HG03159 (cell line): ENCODE measurements around the gene TEDC1.

ENCODE experiments used
- ATAC-seq: cut with Tn5 transposase; IDR thresholded peaks from one replicate; pipeline ENCODE4 v1.9.1; 2021; ENCODE audit warnings: mild to moderate bottlenecking, moderate library complexity; ENCODE audit not compliant: unreplicated experiment

Gene TEDC1

GRCh38 chr14:105484069-105484996 is 6.7 kb upstream of the TEDC1 start:
- no peak for ATAC-seq

DNA sequence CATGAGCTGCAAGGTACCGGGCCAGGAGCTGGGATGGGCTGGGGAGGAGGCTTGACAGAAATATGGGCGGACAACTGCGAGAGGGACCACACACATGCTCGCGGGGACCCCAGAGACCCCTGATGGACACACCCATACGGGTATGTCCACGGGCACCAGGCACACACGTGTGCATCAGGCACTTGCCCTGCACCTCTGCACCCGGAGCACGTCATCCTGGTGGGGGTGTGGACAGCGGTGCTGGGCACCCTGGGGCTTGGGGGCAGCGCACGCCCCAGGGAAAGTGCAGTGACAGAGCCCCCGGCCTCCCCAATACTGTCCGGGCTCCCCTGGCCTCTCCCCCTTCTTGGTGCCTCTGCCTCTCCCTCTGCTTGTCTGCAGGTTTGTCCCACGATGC is 6.1 kb upstream of the TEDC1 start:
- ATAC-seq, result no peak

DNA sequence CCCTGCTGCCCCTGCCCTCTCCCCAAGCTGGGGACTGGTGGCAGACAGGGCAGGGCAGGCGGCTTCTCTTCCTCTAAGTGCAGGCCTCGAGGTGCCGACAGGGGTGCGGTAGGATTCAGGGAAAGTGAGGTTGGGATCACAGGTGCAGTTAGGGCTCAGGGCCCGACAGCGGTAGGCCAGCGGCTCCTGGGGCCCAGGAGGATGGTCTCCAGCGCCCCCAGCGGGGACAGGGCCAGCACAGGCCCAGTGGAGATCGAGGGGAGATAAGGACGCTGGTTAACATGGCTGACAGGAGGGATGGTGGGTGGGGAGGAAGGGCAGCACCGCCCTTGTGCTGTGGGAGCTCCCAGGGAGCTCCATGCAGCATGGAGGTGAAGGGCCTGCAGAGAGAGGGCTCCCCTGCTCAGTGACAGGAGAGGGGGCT is 5.3 kb upstream of the TEDC1 start:
- no peak for ATAC-seq

- no peak for ATAC-seq
These were observed 4.7 kb upstream of the TEDC1 start, which contains the start of gene CRIP1 for GRCh38 chr14:105486163-105486973. TSS of gene CRIP1 (plus strand) at chr14:105486886. CDS start at chr14:105487260, 374 bp downstream.

DNA sequence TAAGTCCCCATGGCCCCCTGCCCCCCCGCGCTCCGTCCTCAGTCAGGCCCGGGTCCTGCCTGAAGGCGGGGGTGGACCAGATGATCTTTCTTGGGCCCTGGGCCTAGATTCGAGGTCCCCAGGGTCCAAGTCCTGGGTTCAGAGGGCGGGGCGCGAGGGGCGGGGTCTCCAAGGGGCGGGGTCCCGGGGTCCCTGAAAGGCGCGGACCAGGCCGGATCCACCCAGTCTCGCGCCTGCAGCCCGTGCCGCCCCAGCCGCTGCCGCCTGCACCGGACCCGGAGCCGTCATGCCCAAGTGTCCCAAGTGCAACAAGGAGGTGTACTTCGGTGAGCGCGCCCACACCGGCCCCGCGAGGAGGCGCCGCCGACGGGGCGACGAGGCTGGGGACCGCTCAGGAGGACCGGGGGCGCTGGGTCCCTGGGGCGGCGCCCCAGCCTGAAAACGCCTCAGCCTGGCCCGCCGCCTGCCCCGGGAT is 4.0 kb upstream of the TEDC1 start:
- ATAC-seq, result no peak

DNA sequence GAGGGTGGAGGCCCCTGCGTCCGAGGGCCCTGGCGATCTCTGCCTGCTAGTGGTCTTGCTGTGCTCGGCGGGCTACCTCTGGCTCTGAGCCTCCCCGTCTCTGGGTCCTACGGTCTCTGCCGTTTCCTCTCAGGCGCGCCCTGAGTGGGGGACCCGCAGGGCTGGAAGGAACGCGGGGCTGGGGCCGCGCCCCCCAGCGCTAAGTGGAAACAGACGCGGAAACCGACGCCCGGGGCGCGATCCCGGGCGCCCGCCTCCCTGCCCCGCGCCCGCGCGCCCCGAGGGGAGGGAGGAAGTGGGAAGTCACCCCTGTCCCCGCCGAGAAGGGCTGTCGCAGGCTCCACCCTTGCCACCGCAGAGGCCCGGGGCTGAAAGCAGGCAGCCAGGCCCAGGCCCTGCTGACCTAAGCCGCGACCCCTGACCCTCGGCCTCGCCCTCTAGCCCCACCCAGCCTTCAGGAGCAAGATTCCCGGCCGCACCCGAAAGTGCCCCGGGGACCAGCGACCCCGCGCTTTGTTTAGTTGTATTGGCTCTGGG is 3.5 kb upstream of the TEDC1 start:
- ATAC-seq, result no peak

GRCh38 chr14:105487986-105488777 is 2.9 kb upstream of the TEDC1 start:
- no peak for ATAC-seq

DNA sequence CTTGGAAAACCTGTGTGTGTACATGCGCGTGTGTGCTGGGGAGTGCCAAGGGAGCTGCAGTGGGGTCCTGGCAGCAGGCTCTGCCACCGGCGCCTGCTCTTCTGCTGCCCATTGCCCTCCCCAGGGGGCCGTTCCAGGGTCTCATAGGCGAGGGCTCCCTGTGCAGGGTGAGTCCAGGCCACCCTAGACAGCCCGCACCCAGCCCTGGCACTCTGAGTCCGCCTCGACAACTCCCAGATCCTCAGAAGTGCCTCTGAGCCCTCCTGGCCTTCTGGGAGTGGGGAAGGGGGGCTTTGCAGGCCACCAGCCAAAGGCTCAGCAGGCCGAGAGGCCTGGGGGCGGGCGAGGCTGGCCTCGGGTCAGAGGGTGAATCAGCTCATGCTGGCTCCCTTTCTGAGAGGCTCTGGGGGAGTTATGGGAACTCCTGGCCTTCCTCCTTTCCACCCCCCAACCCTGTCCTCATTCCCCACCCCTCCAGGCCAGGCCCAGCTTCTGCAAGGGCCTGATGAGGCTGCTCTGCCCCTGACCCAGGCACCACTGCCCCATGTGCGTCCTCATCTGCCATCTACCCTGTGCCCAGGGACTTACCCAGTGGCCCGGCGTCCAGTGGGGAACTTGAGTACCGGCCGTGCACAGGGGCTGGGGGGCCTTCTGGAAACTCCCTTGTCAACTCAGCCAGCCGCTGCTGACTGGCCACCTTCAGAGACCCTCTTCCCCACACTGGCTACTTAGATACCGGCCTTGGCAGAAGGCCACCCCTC is 2.1 kb upstream of the TEDC1 start:
- ATAC-seq, result no peak

DNA sequence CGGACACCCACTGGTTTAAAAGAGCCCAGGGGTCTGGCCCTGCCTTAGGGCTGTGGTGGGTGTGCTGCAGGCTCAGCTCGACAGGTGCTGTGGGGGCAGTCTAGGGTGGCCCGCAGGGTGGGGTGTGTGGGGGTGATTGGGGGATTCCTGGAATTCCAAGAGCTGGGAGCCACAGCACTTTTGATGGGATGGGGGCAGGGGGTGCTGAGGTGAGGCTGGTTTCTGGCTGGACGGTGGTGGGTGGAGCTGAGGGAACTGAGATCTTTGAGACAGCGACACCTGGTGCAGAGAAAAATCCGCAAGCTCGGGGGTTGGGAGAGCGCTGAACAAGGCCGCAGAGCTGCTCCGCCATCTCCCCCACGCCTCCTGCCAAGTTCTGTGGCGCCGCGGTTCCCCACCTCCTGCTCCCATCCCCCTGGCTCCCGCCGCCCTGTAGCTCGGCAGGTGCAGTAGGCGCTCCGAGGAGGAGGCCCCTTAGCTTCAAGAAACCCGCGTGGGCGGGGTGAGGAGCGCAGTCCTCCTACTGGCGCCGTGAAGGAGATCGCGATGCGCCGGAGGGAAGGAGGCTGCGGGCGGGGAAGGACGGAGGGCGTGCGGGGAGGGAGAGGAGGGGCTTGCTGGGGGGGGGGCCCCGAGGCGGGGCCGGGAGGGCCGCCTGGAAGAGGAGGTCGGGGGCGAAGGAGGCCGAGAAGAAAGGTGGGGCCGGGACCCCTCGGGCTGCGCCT is 1.3 kb upstream of the TEDC1 start:
- no peak for ATAC-seq

DNA sequence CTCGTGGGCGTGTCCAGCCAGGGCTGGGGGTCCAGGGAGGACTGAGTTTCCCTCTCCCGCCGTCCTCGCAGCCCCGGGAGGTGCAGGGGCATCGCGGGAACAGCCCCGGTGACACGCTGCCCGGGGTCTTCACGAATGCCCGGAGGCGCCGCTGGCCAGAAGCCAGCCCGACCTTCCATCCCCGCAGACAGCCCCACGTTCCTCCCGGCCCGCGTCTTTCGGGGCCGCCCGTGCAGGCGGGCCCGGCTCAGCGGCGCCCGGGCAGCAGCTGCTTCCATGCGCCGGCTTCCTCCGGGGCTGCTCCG is 827 bp upstream of the TEDC1 start:
- ATAC-seq, result no peak

DNA sequence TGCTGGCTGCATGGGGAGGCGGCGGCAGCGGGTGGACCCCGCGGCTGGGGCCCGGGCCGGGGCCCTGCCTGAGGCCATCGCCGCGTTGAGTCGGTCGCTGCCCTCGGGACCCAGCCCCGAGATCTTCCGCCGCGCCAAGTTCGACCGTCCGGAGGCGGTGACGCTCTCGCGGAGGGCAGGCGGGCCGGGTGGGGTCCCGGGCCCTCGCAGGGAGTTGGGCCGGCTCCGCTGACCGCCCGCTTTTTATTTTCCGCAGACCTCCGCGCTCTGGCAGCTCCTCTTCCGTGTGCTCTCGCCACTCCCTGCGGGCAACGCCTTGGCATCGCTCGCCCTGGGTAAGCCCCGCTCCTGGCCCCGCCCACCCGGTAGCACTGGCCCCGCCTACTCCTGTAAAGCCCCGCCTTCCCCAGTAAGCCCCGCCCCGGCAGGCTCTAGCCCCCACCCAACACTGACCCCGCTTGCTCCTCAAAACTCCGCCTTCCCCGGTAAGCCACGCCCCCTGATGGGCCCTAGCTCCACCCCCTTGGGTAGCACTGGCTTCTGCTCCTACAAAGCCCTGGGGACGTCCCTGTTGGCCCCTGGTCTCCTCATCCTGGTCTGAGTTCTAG is 424 bp downstream of the TEDC1 start:
- ATAC-seq, result no peak

DNA sequence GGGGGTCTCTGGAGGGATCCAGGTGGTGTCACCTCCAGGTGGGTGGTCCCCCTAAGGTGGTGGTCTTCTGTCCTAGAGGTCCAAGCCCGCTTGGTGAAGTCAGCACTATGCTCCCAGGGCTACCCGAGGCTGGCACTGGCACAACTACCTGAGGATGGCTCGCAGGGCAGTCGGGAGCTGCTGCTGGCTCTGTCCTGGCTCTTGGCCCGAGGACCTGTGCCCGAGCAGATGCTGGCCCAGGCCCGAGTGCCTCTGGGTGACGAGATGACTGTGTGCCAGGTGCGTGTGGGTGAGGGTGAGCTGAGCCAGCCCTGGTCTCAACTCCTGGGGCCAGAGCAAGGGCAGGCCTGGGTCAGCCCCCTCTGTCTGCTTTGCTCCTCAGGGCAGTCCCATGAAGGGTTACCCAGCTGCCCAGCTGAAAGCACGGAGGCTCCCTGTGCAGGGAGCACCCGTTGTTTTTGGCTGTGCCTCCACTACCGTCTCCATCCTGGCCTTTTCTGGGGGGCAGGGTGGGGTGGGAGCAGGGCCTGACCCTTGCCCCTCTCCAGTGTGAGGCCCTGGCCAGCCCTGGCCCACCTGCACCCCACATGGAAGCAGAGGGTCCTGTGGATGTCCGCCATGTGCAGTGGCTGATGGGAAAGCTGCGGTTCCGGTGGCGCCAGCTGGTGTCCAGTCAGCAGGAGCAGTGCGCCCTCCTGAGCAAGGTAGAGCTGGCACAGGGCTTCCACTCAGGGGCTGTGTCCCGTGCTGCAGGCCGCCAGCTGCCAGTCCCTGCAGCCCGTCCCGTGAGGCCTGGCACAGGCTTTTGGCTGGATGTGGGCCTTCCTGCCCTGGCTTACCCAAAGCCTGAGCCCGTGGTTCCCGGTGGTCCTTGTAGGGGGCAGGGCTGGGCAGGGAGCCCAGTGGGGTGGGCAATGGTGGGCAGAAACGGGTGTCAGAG is 1.3 kb downstream of the TEDC1 start:
- ATAC-seq, result no peak

DNA sequence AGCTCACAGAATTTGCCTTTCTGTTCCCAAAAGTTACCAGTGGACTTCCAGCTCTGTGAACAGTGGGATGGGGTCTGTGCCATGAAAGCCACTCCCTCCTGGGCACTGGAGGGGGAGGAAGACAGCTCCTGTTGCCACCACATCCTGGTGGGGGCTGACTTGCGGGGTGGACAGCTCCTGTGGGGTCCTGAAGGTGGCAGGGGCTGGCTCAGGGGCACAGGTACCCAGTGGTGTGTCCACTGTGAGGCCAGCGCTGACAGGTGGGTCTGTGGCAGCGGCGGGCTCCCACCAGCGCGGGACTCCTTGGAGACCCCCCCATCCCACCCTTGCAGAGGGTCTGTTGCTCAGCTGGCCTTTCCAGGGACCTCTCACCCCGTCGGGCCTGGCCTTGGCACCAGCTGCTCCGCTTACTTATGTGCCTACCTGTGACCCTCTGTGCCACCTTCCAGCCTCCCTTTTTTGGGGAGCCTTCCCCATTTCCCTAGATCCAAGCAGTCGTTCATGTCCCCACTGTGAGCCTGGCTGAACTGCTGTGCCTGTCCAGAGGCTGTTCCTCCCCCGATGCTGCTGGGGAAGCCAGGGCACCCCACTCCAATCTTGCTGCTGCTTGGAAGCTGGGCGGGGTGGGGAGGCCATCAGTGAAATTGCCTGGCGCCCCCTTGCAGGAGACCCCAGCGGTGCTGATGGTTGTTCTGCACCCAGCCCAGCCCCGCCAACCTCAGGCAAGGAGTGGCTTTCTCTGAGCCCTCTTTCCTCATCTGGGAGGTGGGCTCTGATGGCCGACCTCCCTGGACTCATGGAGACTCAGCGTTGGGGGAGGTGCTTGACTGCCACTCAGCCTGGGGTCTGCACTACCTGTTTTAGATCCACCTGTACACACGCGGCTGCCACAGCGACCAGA is 2.2 kb downstream of the TEDC1 start:
- ATAC-seq, result no peak

DNA sequence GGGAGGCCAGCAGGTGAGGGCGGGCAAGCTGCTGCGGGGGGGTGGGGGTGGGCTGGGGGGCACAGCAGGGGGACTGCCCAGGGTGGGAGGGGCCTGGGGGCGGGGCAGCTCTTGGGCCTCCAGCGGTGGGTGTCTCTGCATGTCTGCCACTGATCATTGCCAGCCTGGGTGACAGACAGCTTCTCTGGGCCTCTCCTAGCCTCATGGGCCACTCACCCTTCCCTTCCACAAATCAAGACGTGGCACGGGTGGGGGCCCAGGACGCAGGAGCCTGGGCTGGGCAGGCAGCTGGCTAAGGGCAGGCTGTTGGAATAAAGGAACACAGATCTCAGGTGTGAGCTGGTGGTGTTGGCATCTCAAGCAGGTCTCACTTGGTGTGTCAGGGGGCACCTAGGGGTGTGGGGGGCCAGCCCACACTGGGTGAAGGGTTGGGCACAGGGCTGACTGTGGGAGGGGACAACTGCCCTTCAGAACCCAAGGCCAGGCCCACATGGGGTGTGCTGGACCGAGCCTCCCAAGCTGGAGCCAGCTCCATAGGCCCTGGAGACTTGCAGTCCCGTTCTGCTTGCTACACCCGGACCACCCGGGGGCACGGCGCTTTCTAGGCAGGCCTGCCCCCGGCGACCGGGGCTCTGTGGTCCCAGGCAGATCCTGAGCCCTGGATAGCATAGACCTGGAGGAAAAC is 3.0 kb downstream of the TEDC1 start:
- ATAC-seq, result no peak

GRCh38 chr14:105494606-105494929 is 3.5 kb downstream of the TEDC1 start:
- ATAC-seq, result no peak
